Measurements from ENCODE around the gene AHNAK.
A peak's percentile ranks its signal among the peaks of the same experiment; 100 is the strongest.
"Not testable (repeated sequence)": the region's sequence is repeated elsewhere in the genome, so short reads cannot be mapped to it uniquely, and the experiment has no call there.

Gene AHNAK

DNA sequence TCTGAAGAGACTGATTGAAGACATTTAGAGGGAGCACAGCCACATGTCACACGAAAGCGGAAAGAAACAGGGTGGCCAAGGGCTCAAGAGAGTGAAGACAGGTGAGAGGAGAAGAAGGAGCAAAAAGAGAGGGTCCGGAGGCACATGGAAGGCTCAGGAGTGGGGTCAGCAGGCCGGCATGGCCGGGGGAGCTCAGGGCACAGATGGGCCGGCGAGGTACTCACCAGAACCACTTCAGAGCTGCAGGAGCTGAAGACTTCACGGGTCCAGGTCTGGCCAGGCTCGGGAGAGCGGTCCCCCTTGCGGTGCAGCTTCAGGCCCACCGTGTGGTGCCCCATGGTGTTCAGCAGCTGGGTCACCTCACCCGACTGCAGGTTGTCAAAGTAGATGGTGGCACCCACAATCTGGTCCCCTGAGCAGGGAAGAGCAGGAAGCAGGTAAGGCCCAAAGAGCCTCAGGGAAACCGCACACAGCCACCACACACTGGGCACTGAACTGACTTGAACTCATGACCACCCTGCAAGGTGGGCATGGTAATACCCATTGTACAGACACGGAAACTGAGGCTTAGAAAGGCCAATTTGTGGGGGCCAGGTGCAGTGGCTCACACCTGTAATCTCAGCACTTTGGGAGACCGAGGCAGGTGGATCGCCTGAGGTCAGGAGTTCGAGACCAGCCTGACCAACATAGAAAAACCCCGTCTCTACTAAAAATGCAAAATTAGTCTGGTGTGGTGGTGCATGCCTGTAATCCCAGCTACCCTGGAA, 11.6 kb downstream of the AHNAK start:
- no peak for DNase-seq

- no peak for DNase-seq
Observed at GRCh38 chr11:62532096-62532495, 14.5 kb downstream of the AHNAK start.

GRCh38 chr11:62516736-62517371, 29.8 kb downstream of the AHNAK start:
- no peak for DNase-seq

- DNase-seq, result no peak
Observed at GRCh38 chr11:62514151-62514550, 32.5 kb downstream of the AHNAK start.

DNA sequence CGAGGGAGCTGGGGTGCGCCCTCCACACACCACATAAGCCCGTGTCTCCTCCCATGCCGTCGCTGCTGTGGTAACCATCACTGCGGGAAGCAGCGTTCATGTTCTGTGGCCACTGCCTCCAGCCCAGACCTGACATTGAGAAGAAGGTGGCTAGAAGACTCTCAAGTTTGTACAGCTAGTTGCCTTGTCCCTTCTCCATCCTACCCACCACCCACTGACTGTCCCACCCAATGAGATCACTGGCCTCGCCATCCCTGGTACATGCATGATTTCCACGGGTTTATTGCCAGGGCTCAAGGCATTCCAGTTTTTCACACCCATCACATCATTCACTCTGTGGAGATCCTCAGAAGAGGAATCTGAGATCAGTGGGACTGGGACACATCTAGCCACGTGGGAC, 33.0 kb downstream of the AHNAK start:
- no peak for DNase-seq

GRCh38 chr11:62512961-62513360, 33.6 kb downstream of the AHNAK start:
- DNase-seq, result no peak

DNA sequence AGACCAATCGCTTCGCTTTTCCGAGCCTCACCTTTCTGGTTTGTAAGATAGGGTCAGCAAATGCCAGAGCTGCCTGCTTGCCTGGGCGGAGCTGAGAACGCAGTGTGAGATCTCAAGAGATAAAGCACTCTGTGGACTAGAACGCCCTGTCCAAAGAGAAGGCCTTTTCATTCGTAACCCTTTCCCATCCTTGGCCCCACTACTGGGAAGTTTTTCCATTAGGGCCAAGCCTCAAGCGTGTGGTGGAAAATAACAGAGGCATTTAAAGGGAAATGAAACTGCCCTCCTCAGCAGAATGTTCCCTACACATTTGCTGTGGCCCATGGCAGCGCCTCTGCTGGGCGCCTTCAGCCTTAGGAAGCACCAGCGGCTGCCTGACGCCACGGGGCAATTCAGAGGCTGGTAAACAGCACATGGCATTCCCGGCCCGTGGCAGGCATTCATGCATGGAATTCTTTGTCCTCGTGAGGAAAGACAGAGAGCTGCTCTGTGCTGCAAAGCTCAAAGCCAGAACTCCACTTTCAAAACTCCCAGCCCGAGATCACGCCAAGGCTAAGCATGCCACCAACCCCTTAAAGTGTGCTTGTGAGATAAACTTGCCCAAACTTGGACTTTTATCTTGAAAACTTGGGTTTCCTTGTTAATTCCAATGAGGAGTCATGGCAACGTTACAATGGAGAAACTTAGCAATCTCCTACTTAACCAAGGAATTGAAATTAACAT, 38.1 kb downstream of the AHNAK start:
- DNase-seq, result no peak

GRCh38 chr11:62507125-62507422, 39.5 kb downstream of the AHNAK start:
- DNase-seq, result no peak

- no peak for DNase-seq
Observed at GRCh38 chr11:62506413-62507124, 40.0 kb downstream of the AHNAK start.

GRCh38 chr11:62505440-62506091, 41.0 kb downstream of the AHNAK start:
- DNase-seq, result no peak

DNA sequence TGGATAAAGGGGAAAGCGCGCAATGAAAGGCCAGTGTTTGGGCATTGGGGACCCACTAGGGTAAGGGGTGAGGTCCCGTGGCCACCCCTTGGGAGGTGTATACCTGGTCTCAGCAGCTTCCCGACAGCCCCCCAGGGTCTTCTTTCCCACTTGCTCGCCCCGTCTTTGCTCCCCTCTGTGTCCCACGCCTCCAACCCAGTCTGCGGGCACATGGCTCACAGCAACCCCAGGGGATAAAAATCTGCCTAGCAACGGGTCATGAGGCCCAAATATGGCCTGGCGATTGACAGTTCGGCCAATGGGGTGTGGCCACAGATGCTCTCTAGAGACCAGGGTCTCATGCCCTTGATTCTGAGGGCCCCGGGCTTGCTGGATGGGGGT, 41.6 kb downstream of the AHNAK start:
- no peak for DNase-seq

DNA sequence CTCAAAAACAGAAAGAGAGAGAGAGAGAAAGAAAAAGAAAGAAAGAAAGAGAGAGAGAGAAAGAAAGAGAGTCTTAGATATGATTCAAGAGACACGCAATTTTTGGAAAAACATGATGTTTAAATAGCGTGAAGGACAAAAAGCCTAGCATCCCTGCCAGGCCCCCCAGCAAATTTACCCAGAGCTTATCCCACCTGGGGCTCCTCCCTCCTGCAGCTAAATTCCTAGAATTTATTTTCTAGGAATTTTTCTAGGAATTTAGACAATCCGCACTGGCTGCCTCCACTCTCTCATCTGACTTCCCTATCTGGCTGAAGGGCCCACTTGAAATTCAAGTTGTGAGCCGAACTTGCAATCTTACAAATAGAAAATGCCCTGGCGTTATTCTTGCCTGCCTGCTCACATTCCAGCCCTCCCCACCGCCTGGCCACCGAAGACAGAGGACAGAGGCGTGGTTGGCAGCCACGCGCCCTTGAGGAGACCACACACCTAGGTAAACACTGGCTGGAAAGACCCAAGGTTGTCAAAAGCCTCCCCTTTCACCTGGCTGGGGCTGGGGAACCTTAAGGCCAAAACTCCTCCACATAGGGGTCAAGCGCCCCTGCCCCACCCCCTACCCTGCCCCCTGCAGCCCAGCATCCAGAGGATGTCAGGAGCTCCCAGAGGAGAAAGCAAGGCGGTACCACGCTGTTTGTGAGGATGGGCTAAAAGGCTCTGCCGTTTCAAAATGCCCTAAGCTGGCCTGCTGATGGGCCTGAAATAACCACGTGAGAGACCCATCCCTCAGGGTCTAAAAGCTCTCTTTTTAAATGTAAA, 42.2 kb downstream of the AHNAK start:
- no peak for DNase-seq

GRCh38 chr11:62502030-62502730, 44.4 kb downstream of the AHNAK start:
- DNase-seq, result peak in 1 of 5 experiments; percentile 42

DNA sequence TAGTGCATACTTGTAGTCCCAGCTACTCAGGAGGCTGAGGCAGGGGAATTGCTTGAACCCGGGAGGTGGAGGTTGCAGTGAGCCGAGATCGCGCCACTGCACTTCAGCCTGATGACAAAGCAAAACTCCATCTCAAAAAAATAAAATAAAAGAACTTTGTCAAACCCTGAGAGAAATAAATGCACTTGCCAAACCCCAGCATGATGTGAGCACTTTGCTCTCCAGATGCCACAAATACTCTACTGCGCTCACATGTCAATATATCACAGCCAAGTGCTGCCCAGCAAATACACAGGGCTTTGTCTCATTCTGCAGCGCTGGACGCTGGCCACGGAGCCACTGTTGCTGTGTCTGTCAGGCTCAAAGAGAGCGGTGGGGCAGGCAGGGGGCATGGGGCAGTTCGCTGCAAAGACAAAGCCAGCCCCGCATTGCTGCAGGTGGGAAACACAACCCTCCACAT, 45.1 kb downstream of the AHNAK start:
- DNase-seq, result no peak

DNA sequence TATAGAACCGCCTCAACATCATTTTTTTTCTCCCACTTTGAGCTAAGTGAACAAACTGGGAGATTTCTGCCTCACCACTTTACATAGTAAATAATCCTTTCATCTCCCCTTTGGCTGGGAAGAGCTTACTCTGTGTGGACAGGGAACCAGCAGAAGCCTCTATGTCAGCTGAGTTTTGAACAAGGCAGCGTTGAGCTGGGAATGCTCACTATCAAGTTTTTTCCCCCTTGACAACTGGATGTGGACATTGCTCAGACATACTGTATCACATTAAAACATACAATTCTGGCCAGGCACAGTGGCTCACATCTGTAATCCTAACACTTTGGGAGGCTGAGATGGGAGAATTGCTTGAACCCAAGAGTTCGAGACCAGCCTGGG, 46.0 kb downstream of the AHNAK start:
- DNase-seq, result no peak

- DNase-seq, result no peak
Observed at GRCh38 chr11:62499944-62500649, 46.5 kb downstream of the AHNAK start.

GRCh38 chr11:62499311-62499943, 47.2 kb downstream of the AHNAK start:
- DNase-seq, result not testable (repeated sequence)

GRCh38 chr11:62498492-62499286, 47.9 kb downstream of the AHNAK start:
- no peak for DNase-seq

DNA sequence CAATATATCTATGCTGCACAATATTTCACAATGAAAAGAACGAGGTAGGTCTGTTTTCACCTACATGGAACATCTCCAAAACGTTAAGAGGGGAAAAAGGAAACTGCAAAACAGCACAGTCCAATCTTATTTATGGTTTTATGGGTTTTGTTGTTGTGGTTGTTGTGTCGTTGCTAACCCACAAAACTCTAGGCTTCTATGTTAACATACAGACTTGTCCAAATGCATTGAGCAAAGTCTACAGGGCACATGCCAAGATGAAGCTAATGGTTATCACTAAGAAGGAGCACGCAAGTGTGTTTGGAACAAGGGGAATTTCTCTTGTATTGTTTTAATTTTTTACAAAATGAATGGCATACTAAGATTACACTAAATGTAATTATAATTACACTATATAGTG, 48.6 kb downstream of the AHNAK start:
- DNase-seq, result no peak
